Cardiac muscle cell (in vitro differentiated cells and primary cell): ENCODE measurements around the gene ZNF804B. TPM values are rescaled to one million over a fixed set of nuclear protein-coding genes. Genes with fewer than 3 reads are reported as not detected.

ENCODE experiments used
- DNase-seq, 2 donors: peaks; one replicate each; pipeline versions ENCODE4 v3.0.0 to v3.0.0-alpha.2; 2010 to 2017; ENCODE audit warnings: low read depth in 1 of 2, low spot score in 1 of 2
- H3K27ac ChIP-seq: fragments of 200-600 bp; sonication (generic); 2 replicates; pipeline ENCODE4 v1.5.1; 2016
- H3K27me3 ChIP-seq: fragments of 200-600 bp; sonication (generic); 2 replicates; pipeline ENCODE4 v1.6.0; 2016; ENCODE audit warnings: control low read depth
- H3K36me3 ChIP-seq: fragments of 200-600 bp; sonication (generic); 2 replicates; pipeline ENCODE4 v1.5.1; 2016; ENCODE audit warnings: control low read depth
- H3K4me1 ChIP-seq: fragments of 200-600 bp; sonication (generic); 2 replicates; pipeline ENCODE4 v1.8.1; 2017; ENCODE audit warnings: low read depth, mild to moderate bottlenecking, mixed run types
- H3K4me3 ChIP-seq: fragments of 200-600 bp; sonication (generic); 2 replicates; pipeline ENCODE4 v1.5.1; 2016; ENCODE audit warnings: mild to moderate bottlenecking
- H3K9me3 ChIP-seq: fragments of 200-600 bp; sonication (generic); 2 replicates; pipeline ENCODE4 v1.5.1; 2017; ENCODE audit warnings: low read depth, mild to moderate bottlenecking, control low read depth
- polyA plus RNA-seq: library from polyadenylated mRNA; unstranded; fragments of >200 nt; fragmentation: Nextera tagmentation; extraction: Ambion mirVana; gene quantifications from 2 replicates; pipeline ENCODE4 v1.2.1, GENCODE V29; 2016
- total RNA-seq: library from RNA; depleted of rRNA; stranded (reverse); fragments of >200 nt; gene quantifications from 2 replicates; pipeline ENCODE4 v1.2.3, GENCODE V29; 2016
- TF ChIP-seq, protein P1 (sequence below): IDR thresholded peaks from 2 replicates; pipeline ENCODE4 v1.5.1; 2012; ENCODE audit warnings: low read depth, mild to moderate bottlenecking, low read length

ZNF804B gene
- total and polyA plus RNA-seq, 2 experiments from 2014 or later = 0.06 TPM; not detected in 1

- no peak overlapping the region for H3K4me3 ChIP-seq
- no peaks in the 10 kb centered on the region for H3K9me3 ChIP-seq
- TF ChIP-seq, protein P1, sequence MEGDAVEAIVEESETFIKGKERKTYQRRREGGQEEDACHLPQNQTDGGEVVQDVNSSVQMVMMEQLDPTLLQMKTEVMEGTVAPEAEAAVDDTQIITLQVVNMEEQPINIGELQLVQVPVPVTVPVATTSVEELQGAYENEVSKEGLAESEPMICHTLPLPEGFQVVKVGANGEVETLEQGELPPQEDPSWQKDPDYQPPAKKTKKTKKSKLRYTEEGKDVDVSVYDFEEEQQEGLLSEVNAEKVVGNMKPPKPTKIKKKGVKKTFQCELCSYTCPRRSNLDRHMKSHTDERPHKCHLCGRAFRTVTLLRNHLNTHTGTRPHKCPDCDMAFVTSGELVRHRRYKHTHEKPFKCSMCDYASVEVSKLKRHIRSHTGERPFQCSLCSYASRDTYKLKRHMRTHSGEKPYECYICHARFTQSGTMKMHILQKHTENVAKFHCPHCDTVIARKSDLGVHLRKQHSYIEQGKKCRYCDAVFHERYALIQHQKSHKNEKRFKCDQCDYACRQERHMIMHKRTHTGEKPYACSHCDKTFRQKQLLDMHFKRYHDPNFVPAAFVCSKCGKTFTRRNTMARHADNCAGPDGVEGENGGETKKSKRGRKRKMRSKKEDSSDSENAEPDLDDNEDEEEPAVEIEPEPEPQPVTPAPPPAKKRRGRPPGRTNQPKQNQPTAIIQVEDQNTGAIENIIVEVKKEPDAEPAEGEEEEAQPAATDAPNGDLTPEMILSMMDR = no peak
- no peaks in the 10 kb centered on the region for H3K27me3 ChIP-seq
- DNase-seq = no peak
- H3K36me3 ChIP-seq = no peaks in the 10 kb centered on the region
- no peaks in the 10 kb centered on the region for H3K4me1 ChIP-seq
- no peak overlapping the region for H3K27ac ChIP-seq
Measured at GRCh38 chr7:88826222-88826621, 66.7 kb downstream of the ZNF804B start.

GRCh38 chr7:88835147-88835728 is 75.7 kb downstream of the ZNF804B start:
- DNase-seq = peak; percentile 18 to 50
- Histone ChIP-seq H3K36me3 (no peaks in the 10 kb centered on the region), H3K4me3 (no peak overlapping the region), H3K4me1 (no peaks in the 10 kb centered on the region), H3K27me3 (no peaks in the 10 kb centered on the region), H3K9me3 (no peaks in the 10 kb centered on the region), H3K27ac (no peak overlapping the region)
- TF ChIP-seq, protein P1 = peak; percentile 32

GRCh38 chr7:88842201-88842600 is 82.7 kb downstream of the ZNF804B start:
- Histone ChIP-seq H3K27ac (no peak overlapping the region), H3K27me3 (no peaks in the 10 kb centered on the region), H3K9me3 (no peaks in the 10 kb centered on the region), H3K36me3 (no peaks in the 10 kb centered on the region), H3K4me1 (no peaks in the 10 kb centered on the region), H3K4me3 (no peak overlapping the region)
- TF ChIP-seq, protein P1 = no peak
- DNase-seq = no peak

GRCh38 chr7:88845091-88845490 is 85.6 kb downstream of the ZNF804B start:
- Histone ChIP-seq H3K9me3 (no peaks in the 10 kb centered on the region), H3K27ac (no peak overlapping the region), H3K4me3 (no peak overlapping the region), H3K36me3 (no peaks in the 10 kb centered on the region), H3K4me1 (no peaks in the 10 kb centered on the region), H3K27me3 (no peaks in the 10 kb centered on the region)
- TF ChIP-seq, protein P1 = no peak
- DNase-seq = no peak

DNA sequence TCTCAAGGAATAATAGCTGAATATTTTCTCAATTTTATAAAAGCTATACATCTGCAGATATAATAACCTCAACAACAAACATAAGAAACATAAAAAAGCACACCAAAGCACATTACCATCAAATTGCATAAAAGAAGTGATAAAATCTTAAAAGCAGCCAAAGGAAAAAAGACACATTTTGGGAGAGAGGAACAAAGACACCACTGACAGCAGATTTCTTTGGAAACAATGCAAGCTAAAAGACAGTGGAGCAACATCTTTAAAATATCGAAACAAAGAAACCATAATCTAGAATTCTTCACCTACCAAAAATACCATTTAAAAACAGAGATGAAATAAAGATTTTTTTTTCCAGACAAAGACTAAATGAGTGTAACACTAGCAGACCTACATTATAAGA is 91.7 kb downstream of the ZNF804B start:
- Histone ChIP-seq H3K36me3 (no peaks in the 10 kb centered on the region), H3K4me1 (no peaks in the 10 kb centered on the region)
- DNase-seq = no peak

More for the DNA sequence above, 91.7 kb downstream of the ZNF804B start:
- no peaks in the 10 kb centered on the region for H3K9me3 ChIP-seq
- no peak overlapping the region for H3K4me3 ChIP-seq
- H3K27ac ChIP-seq = no peak overlapping the region
- TF ChIP-seq, protein P1 = no peak
- H3K27me3 ChIP-seq = no peaks in the 10 kb centered on the region
